GM12865 (cell line): ENCODE results near the gene MACO1.
"Not testable (repeated sequence)": the region's sequence is repeated elsewhere in the genome, so short reads cannot be mapped to it uniquely, and the experiment has no call there.

Experiments
- DNase-seq: peaks from one replicate; pipeline ENCODE4 v3.0.0; 2010; ENCODE audit warnings: low read depth
- H3K4me3 ChIP-seq: 2 replicates; pipeline ENCODE4 v1.5.1; 2011; ENCODE audit warnings: mild to moderate bottlenecking, low read depth, low read length, control low read depth
- TF ChIP-seq, protein P1 (sequence below): IDR thresholded peaks from 2 replicates; pipeline ENCODE4 v1.5.1; 2011; ENCODE audit warnings: low read length, control low read depth, low read depth, inconsistent platforms; ENCODE audit not compliant: insufficient read depth; ENCODE audit errors: missing control alignments

Gene MACO1

DNA sequence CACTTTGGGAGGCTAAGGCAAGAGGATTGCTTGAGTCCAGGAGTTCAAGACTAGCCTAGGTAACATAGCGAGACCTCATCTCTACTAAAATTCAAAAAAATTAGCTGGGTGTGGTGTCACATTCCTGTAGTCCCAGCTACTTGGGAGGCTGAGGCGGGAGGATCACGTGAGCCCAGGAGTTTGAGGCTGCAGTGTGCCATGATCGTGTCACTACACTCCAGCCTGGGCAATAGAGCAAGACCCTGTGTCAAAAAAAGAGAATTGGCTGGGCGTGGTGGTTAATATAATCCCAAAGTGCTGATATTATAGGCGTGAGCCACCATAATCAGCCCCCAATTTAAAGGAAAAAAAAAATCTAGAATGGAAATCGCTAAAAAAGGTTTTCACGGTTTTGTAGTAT lies 7.0 kb downstream of the MACO1 start:
- no peak for DNase-seq
- TF ChIP-seq, protein P1, sequence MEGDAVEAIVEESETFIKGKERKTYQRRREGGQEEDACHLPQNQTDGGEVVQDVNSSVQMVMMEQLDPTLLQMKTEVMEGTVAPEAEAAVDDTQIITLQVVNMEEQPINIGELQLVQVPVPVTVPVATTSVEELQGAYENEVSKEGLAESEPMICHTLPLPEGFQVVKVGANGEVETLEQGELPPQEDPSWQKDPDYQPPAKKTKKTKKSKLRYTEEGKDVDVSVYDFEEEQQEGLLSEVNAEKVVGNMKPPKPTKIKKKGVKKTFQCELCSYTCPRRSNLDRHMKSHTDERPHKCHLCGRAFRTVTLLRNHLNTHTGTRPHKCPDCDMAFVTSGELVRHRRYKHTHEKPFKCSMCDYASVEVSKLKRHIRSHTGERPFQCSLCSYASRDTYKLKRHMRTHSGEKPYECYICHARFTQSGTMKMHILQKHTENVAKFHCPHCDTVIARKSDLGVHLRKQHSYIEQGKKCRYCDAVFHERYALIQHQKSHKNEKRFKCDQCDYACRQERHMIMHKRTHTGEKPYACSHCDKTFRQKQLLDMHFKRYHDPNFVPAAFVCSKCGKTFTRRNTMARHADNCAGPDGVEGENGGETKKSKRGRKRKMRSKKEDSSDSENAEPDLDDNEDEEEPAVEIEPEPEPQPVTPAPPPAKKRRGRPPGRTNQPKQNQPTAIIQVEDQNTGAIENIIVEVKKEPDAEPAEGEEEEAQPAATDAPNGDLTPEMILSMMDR: no peak
- no peak overlapping the region for H3K4me3 ChIP-seq

DNA sequence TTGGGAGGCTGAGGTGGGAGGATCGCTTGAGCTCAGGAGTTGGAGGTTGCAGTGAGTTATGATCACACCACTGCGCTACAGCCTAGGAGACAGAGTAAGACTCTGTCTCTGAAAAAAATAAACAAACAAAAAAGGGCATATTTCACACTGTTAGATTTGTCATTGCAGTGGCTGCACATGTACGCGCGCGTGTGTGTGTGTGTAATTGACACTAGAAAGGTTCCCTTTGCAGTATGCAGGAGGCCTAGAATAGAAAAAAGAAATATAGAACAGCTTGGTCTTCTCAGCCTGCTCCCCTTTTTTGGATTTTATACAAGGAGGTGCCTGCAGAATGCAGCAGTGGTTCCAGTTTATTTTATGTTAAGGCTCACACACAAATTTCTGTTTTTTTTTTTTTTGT lies 8.6 kb downstream of the MACO1 start:
- no peak overlapping the region for H3K4me3 ChIP-seq
- no peak for DNase-seq
- TF ChIP-seq, protein P1: no peak

DNA sequence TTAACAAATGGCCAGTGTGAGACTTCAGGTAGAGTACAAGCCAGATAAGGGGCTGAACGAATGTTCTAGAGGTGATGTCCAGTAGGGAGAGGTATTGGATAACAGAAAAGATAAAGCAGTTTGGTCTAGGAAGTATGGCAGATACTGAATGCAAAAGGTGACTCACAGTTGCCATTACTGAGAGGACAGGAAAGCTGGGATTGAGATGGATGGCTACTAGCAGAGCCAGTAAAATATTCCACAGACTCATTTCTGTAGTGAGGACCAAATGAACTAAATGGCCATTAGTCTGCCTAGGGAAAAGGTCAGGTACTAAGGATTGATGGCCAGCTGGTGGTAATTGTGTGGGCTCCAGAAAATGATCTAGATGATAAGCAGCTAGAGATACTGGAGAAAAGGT lies 11.5 kb downstream of the MACO1 start:
- no peak for DNase-seq
- H3K4me3 ChIP-seq: no peak overlapping the region
- TF ChIP-seq, protein P1: no peak

DNA sequence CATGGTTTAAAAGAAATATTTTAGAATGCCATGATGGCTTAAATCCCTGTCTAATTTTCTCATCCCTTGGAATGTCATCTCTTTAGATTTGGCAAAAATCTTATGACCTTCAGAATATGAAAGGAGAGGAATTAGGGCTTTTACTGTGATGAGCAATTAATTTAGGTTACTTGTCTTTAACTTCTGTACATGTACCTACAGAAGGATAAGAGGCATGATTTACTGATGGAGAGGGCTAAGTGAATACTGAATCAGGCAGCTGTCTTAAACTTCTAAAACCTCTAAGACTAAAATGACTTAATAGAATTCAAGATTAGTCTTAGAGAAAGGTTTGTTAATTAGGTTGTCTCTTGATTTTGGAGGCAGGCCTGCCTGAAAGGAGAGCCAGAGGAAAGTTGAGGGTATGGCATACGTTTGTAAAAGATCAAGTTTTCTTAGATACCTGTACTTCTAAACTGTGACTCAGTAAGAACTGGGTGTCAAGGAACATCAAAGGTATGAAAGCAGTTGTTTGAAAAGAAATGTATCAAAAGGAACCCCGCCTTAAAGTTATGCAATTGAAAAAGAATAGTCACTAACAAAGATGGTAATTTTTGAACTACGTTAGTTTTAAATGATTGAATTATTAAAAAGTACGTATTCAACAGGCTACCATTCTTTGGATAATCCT lies 12.5 kb downstream of the MACO1 start:
- H3K4me3 ChIP-seq: no peak overlapping the region
- no peak for DNase-seq
- TF ChIP-seq, protein P1: no peak

DNA sequence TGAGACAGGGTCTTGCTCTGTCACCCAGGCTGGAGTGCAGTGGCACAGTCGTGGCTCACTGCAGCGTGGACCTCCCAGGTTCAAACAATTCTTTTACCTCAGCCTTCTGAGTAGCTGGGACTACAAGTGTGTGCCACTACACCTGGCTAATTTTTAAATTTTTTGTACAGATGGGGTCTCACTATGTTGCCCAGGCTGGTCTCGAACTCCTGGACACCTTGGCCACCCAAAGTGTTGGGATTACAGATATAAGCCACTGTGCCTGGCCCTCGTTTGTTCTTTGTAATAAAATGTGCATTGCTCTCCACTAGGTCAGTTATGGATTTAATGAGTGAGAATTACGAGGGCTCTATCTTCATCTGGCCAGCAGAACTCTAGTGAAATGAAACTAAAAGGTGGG lies 13.9 kb downstream of the MACO1 start:
- H3K4me3 ChIP-seq, DNase-seq: not testable (repeated sequence)

DNA sequence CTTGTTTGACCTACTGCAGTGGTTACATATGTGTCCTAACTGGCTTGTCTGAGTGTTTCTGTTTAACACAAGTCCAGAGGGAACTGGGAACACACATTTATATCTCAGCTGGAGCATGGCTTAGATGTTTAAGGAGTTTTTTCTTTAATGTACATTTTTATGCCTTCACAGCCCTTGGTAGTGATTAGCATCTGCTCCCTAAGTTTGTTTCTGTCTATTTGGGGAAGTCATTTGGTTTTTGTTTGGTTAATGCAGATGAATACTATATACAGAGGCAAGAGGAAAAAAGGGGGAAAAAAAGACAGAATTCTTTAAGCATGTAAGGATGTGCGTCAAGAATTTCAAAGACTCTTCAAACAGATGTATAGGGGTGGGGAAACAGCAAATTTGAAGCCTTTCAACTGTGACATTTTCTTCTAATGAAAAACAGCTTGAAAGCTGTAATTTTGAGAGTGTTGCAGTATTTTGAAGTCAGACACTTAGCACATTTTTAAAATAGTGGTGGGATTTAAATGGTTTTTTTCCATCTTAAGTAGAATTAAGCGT lies 15.4 kb downstream of the MACO1 start:
- no peak overlapping the region for H3K4me3 ChIP-seq
- TF ChIP-seq, protein P1: no peak
- no peak for DNase-seq

DNA sequence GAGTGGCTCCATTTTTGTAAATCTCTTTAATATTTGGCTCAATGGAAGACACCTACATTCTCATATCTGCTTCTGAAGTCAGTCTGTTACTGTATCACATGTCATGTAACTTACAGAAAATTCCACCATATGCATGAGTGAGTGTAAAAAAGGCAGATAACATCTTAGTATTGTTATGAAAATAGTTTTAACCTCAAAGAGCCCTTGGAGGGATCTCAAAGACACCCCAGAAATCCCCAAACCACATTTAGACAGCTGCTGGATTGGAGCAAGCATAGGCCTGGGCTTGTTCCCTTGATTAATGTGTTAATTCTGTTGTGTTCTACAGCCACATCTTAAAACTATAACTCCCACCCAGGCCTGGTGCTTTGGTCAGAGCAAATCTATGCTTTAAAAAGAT lies 16.9 kb downstream of the MACO1 start:
- no peak overlapping the region for H3K4me3 ChIP-seq
- peak; percentile 80 for DNase-seq
- TF ChIP-seq, protein P1: no peak
